ENCODE results near the gene RASSF3.

GRCh38 chr12:64739778-64740177 lies 129.5 kb downstream of the RASSF3 start:
- no peak for TF ChIP-seq CTCF (conservative IDR thresholded peaks at IDR 0.05; ENCODE audit: low read depth in 2 of 2)
- no peak for TF ChIP-seq EZH2 (IDR thresholded peaks at IDR 0.05; ENCODE audit: low read depth, unreplicated experiment)
- TF ChIP-seq POLR2AphosphoS5 (IDR thresholded peaks at IDR 0.05; ENCODE audit: low read depth) = no peak
- TF ChIP-seq, protein P1, sequence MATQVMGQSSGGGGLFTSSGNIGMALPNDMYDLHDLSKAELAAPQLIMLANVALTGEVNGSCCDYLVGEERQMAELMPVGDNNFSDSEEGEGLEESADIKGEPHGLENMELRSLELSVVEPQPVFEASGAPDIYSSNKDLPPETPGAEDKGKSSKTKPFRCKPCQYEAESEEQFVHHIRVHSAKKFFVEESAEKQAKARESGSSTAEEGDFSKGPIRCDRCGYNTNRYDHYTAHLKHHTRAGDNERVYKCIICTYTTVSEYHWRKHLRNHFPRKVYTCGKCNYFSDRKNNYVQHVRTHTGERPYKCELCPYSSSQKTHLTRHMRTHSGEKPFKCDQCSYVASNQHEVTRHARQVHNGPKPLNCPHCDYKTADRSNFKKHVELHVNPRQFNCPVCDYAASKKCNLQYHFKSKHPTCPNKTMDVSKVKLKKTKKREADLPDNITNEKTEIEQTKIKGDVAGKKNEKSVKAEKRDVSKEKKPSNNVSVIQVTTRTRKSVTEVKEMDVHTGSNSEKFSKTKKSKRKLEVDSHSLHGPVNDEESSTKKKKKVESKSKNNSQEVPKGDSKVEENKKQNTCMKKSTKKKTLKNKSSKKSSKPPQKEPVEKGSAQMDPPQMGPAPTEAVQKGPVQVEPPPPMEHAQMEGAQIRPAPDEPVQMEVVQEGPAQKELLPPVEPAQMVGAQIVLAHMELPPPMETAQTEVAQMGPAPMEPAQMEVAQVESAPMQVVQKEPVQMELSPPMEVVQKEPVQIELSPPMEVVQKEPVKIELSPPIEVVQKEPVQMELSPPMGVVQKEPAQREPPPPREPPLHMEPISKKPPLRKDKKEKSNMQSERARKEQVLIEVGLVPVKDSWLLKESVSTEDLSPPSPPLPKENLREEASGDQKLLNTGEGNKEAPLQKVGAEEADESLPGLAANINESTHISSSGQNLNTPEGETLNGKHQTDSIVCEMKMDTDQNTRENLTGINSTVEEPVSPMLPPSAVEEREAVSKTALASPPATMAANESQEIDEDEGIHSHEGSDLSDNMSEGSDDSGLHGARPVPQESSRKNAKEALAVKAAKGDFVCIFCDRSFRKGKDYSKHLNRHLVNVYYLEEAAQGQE (IDR thresholded peaks at IDR 0.05; ENCODE audit: unreplicated experiment) = no peak
- TF ChIP-seq JUNB (IDR thresholded peaks at IDR 0.05; ENCODE audit: unreplicated experiment) = no peak
- no peak for TF ChIP-seq EZH2phosphoT487 (IDR thresholded peaks at IDR 0.05; ENCODE audit: unreplicated experiment)
- TF ChIP-seq ZNF114 (CRISPR knock-in tag; IDR thresholded peaks at IDR 0.05) = no peak
- no peak for TF ChIP-seq CREB1 (CRISPR knock-in tag; IDR thresholded peaks at IDR 0.05; ENCODE audit: low read depth)
- TF ChIP-seq ETS1 (IDR thresholded peaks at IDR 0.05) = no peak
